Caco-2 (cell line): Measurements from ENCODE around the gene PPM1F. TPM values are rescaled to one million over a fixed set of nuclear protein-coding genes. Genes with fewer than 3 reads are reported as not detected.

Experiments
- BruUV-seq: library from RNA; stranded (reverse); fragments of 400-500 nt; replicated peaks from 2 replicates; lab custom pipeline; 2021; lab: Mats Ljungman, UMichigan
- CTCF ChIA-PET: fragments of 300-600 bp; sonication (Branson Sonifier 250); formaldehyde crosslinking; loops from one replicate; lab custom pipeline; 2022; ENCODE audit warnings: antibody characterized with exemption; lab: Charles Lee
- POLR2A ChIA-PET: fragments of 300-600 bp; sonication (Branson Sonifier 250); formaldehyde crosslinking; loops from one replicate; lab custom pipeline; 2022; ENCODE audit warnings: antibody characterized with exemption; lab: Charles Lee
- DNase-seq, 2 experiments: peaks; one replicate each; pipeline versions ENCODE4 v3.0.0 to v3.0.0-alpha.2; 2020 to 2022
- H3K27me3 ChIP-seq: replicated peaks from 2 replicates; pipeline ENCODE4 v1.6.0; 2011; ENCODE audit warnings: low read length; ENCODE audit not compliant: control insufficient read depth, insufficient read depth
- H3K36me3 ChIP-seq: 2 replicates; pipeline ENCODE4 v1.5.1; 2011; ENCODE audit warnings: low read length; ENCODE audit not compliant: control insufficient read depth, insufficient read depth
- H3K4me1 ChIP-seq: fragments of 250-450 bp; sonication (Bioruptor Pico); 2 replicates; pipeline ENCODE4 v1.5.1; 2020; ENCODE audit warnings: mild to moderate bottlenecking
- H3K4me3 ChIP-seq: 2 replicates; pipeline ENCODE4 v1.5.1; 2011; ENCODE audit warnings: low read depth, mild to moderate bottlenecking, control low read depth, low read length
- H3K9me3 ChIP-seq: fragments of 250-450 bp; sonication (Bioruptor Pico); 2 replicates; pipeline ENCODE4 v1.5.1; 2020; ENCODE audit warnings: mild to moderate bottlenecking, moderate library complexity
- H3K27ac Mint-ChIP-seq: one replicate; pipeline ENCODE4 v1.8.0; 2022; ENCODE audit warnings: mixed read lengths; ENCODE audit not compliant: unreplicated experiment
- H3K27me3 Mint-ChIP-seq: one replicate; pipeline ENCODE4 v1.8.0; 2022; ENCODE audit warnings: mixed read lengths; ENCODE audit not compliant: insufficient read depth, unreplicated experiment
- H3K36me3 Mint-ChIP-seq: one replicate; pipeline ENCODE4 v1.8.0; 2022; ENCODE audit warnings: mild to moderate bottlenecking, mixed read lengths; ENCODE audit not compliant: insufficient read depth, unreplicated experiment
- H3K4me1 Mint-ChIP-seq: one replicate; pipeline ENCODE4 v1.8.0; 2022; ENCODE audit warnings: low read depth, mixed read lengths; ENCODE audit not compliant: unreplicated experiment
- H3K4me3 Mint-ChIP-seq: one replicate; pipeline ENCODE4 v1.8.0; 2022; ENCODE audit warnings: mild to moderate bottlenecking, moderate library complexity, mixed read lengths; ENCODE audit not compliant: unreplicated experiment
- H3K9me3 Mint-ChIP-seq: one replicate; pipeline ENCODE4 v1.8.0; 2022; ENCODE audit warnings: mixed read lengths; ENCODE audit not compliant: unreplicated experiment
- intact Hi-C: fragments of 100-400 bp; cut with micrococcal nuclease; formaldehyde crosslinking; loops from one replicate; pipeline ENCODE4 v1.10.0; 2022; ENCODE audit not compliant: unreplicated experiment
- total RNA-seq: library from RNA; stranded (reverse); gene quantifications from 2 replicates; pipeline ENCODE4 v1.2.3, GENCODE V29; 2022
- TF ChIP-seq, protein P1 (sequence below), 2 experiments: fragments of 200-600 bp in 1 of 2; IDR thresholded peaks; 1 replicate in 1 of 2; 2 replicates in 1 of 2; pipeline versions ENCODE4 v1.5.1 to v1.8.0; 2011 to 2022; ENCODE audit warnings: antibody characterized with exemption in 1 of 2, control low read depth in 1 of 2, inconsistent platforms in 1 of 2, low read depth in 1 of 2, low read length in 1 of 2, mild to moderate bottlenecking in 1 of 2, moderate library complexity in 1 of 2; ENCODE audit not compliant: insufficient read depth in 1 of 2, severe bottlenecking in 1 of 2, unreplicated experiment in 1 of 2

Gene PPM1F
- total RNA-seq, 1 experiment from 2014 or later = 25.8 TPM

DNA sequence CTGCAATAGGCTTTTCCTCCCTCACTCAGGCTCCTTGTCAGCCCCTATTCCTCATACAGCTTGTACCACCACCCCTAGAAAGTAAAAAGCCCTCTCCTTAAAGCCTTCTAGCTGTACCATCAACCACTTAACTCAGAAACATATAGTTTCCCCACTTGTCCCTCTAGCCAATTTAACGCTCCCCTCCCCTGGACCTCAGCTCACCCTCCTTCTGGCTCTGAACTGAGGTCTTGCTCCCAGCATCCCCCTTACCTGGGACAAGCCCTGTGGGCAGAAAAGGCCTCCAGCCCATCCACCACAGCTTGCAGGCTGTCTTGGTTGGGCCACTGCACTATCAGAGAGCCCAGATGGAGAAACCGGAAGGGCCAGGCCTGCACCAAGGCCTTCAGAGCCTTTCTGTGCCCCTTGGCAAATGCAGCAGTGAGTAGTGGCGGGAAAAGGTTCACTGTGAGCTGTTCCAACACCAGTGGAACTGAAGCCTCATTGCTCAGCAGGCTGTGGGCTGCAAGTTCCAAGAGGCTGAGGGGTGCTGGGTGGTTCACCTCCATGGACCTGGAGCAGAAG is 42.3 kb upstream of the PPM1F start:
- no peak overlapping the region for H3K4me3 Mint-ChIP-seq
- no peaks in the 10 kb centered on the region for H3K36me3 Mint-ChIP-seq
- H3K27me3 ChIP-seq = no peaks in the 10 kb centered on the region
- H3K27ac Mint-ChIP-seq = no peak overlapping the region
- CTCF ChIA-PET = no interaction called here
- H3K4me1 ChIP-seq = no peaks in the 10 kb centered on the region
- no peaks in the 10 kb centered on the region for H3K9me3 ChIP-seq
- no peaks in the 10 kb centered on the region for H3K4me1 Mint-ChIP-seq
- no peaks in the 10 kb centered on the region for H3K27me3 Mint-ChIP-seq
- H3K9me3 Mint-ChIP-seq = no peaks in the 10 kb centered on the region
- POLR2A ChIA-PET = no interaction called here
- DNase-seq = no peak
- no peak overlapping the region for H3K4me3 ChIP-seq
- TF ChIP-seq, protein P1, sequence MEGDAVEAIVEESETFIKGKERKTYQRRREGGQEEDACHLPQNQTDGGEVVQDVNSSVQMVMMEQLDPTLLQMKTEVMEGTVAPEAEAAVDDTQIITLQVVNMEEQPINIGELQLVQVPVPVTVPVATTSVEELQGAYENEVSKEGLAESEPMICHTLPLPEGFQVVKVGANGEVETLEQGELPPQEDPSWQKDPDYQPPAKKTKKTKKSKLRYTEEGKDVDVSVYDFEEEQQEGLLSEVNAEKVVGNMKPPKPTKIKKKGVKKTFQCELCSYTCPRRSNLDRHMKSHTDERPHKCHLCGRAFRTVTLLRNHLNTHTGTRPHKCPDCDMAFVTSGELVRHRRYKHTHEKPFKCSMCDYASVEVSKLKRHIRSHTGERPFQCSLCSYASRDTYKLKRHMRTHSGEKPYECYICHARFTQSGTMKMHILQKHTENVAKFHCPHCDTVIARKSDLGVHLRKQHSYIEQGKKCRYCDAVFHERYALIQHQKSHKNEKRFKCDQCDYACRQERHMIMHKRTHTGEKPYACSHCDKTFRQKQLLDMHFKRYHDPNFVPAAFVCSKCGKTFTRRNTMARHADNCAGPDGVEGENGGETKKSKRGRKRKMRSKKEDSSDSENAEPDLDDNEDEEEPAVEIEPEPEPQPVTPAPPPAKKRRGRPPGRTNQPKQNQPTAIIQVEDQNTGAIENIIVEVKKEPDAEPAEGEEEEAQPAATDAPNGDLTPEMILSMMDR (IDR thresholded peaks at IDR 0.05; ENCODE audit: insufficient read depth in 1 of 2, low read depth in 1 of 2, low read length in 1 of 2, severe bottlenecking in 1 of 2, unreplicated experiment in 1 of 2) = no peak
- H3K36me3 ChIP-seq = no peaks in the 10 kb centered on the region
- intact Hi-C loops = no loop called here
- BruUV-seq = no TSS peak

DNA sequence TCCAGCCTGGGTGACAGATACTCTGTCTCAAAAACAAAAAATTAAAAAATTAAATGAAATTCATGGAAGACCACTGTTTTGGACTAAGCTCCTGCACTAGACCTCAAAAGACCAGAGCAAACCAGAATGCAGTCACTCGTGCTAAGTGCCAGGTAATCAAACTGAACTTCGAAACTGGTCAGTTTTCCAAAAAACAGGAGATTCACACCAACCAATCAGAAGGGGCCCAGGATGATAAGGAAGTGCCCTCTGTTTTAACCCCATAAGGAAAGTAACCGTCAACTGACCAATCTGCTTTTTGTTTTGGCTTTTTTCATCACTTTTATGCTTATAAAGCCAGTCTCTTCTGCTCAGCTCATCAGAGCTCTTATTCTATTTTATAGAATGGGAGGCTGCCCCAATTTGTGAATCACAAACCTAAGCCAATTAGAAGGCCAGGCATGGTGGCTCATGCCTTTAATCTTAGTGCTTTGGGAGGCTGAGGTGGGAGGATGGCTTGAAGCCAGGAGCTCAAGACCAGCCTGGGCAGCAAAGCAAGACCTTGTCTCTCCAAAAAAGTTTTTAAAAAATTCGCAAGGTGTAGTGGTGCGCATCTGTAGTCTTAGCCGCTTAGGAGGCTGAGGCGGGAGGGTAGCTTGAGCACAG is 40.1 kb upstream of the PPM1F start:
- Histone ChIP-seq H3K36me3 (no peaks in the 10 kb centered on the region), H3K27me3 (no peaks in the 10 kb centered on the region), H3K9me3 (no peaks in the 10 kb centered on the region), H3K4me1 (no peaks in the 10 kb centered on the region), H3K4me3 (no peak overlapping the region)
- BruUV-seq = no TSS peak
- H3K27ac Mint-ChIP-seq = no peak overlapping the region
- TF ChIP-seq, protein P1 (IDR thresholded peaks at IDR 0.05; ENCODE audit: insufficient read depth in 1 of 2, low read depth in 1 of 2, low read length in 1 of 2, severe bottlenecking in 1 of 2, unreplicated experiment in 1 of 2) = no peak
- DNase-seq = no peak
- H3K36me3 Mint-ChIP-seq = no peaks in the 10 kb centered on the region
- no peak overlapping the region for H3K4me3 Mint-ChIP-seq
- CTCF ChIA-PET = no interaction called here
- no peaks in the 10 kb centered on the region for H3K4me1 Mint-ChIP-seq
- no peaks in the 10 kb centered on the region for H3K27me3 Mint-ChIP-seq
- intact Hi-C loops = no loop called here
- H3K9me3 Mint-ChIP-seq = no peaks in the 10 kb centered on the region
- POLR2A ChIA-PET = no interaction called here

DNA sequence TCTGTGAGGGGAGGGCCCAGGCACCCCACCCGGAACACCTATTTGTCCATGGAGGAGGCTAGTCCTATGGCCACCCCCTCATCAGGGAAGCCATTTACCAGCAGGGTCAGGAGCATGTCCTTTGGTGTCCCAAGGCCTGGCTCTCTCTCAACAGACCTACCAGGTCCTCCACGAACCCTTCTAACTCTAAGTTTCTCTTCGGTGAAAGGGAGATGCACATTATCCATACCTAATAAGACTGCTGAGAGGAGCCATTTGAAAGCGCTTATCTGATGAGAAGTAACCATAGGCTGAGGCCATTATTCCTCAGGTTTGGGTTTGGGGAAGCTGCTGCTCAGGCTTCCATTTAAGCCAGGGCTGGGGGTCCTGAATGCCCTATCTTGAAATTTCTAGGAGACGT is 39.1 kb upstream of the PPM1F start:
- TF ChIP-seq, protein P1 (IDR thresholded peaks at IDR 0.05; ENCODE audit: insufficient read depth in 1 of 2, low read depth in 1 of 2, low read length in 1 of 2, severe bottlenecking in 1 of 2, unreplicated experiment in 1 of 2) = no peak
- no peaks in the 10 kb centered on the region for H3K27me3 ChIP-seq
- no peak for DNase-seq
- CTCF ChIA-PET = no interaction called here
- no peak overlapping the region for H3K27ac Mint-ChIP-seq
- BruUV-seq = no TSS peak
- H3K4me3 ChIP-seq = no peak overlapping the region
- POLR2A ChIA-PET = no interaction called here
- H3K9me3 Mint-ChIP-seq = no peaks in the 10 kb centered on the region
- no peaks in the 10 kb centered on the region for H3K9me3 ChIP-seq
- no peaks in the 10 kb centered on the region for H3K36me3 Mint-ChIP-seq
- intact Hi-C loops = no loop called here
- no peaks in the 10 kb centered on the region for H3K4me1 Mint-ChIP-seq
- H3K4me1 ChIP-seq = no peaks in the 10 kb centered on the region
- no peaks in the 10 kb centered on the region for H3K27me3 Mint-ChIP-seq
- H3K36me3 ChIP-seq = no peaks in the 10 kb centered on the region
- no peak overlapping the region for H3K4me3 Mint-ChIP-seq
